PC-9 (cell line): ENCODE data around the gene CAMKV. TPM values are rescaled to one million over a fixed set of nuclear protein-coding genes. Genes with fewer than 3 reads are reported as not detected.

Source experiments
- BruUV-seq: library from RNA; stranded (reverse); fragments of 400-500 nt; replicated peaks from 2 replicates; lab custom pipeline; 2021; lab: Mats Ljungman, UMichigan
- CTCF ChIA-PET: fragments of 300-600 bp; sonication (Branson Sonifier 250); formaldehyde crosslinking; loops from one replicate; lab custom pipeline; 2022; ENCODE audit warnings: antibody characterized with exemption; lab: Charles Lee
- POLR2A ChIA-PET: fragments of 300-600 bp; sonication (Branson Sonifier 250); formaldehyde crosslinking; loops from one replicate; lab custom pipeline; 2022; ENCODE audit warnings: antibody characterized with exemption; ENCODE audit not compliant: unreplicated experiment; lab: Charles Lee
- DNase-seq, 2 experiments: peaks; one replicate each; pipeline versions ENCODE4 v3.0.0 to v3.0.0-alpha.2; 2015 to 2022; ENCODE audit warnings: mixed read lengths in 1 of 2
- H2AFZ ChIP-seq: fragments of 200-600 bp; sonication (generic); 2 replicates; pipeline ENCODE4 v1.8.1; 2017; ENCODE audit warnings: antibody characterized with exemption
- H3F3A ChIP-seq: fragments of 200-600 bp; sonication (generic); 2 replicates; pipeline ENCODE4 v1.8.1; 2017; ENCODE audit warnings: antibody characterized with exemption, mild to moderate bottlenecking, low read depth; ENCODE audit not compliant: insufficient read depth
- H3K27ac ChIP-seq: fragments of 200-600 bp; sonication (generic); 2 replicates; pipeline ENCODE4 v1.6.1; 2016; ENCODE audit warnings: mixed run types
- H3K27me3 ChIP-seq: fragments of 200-600 bp; sonication (generic); 2 replicates; pipeline ENCODE4 v1.6.1; 2016; ENCODE audit warnings: low read depth, mixed run types; ENCODE audit not compliant: insufficient read depth
- H3K36me3 ChIP-seq: fragments of 200-600 bp; sonication (generic); 2 replicates; pipeline ENCODE4 v1.6.1; 2016; ENCODE audit warnings: low read depth, mixed run types
- H3K4me1 ChIP-seq: fragments of 200-600 bp; sonication (generic); replicated peaks from 2 replicates; pipeline ENCODE4 v1.6.1; 2016; ENCODE audit warnings: mixed run types; ENCODE audit not compliant: insufficient read depth
- H3K4me2 ChIP-seq: fragments of 200-600 bp; sonication (generic); 2 replicates; pipeline ENCODE4 v1.6.1; 2017; ENCODE audit warnings: mixed run types
- H3K4me3 ChIP-seq: fragments of 200-600 bp; sonication (generic); 2 replicates; pipeline ENCODE4 v1.6.1; 2016; ENCODE audit warnings: mixed run types
- H3K79me2 ChIP-seq: fragments of 200-600 bp; sonication (generic); 2 replicates; pipeline ENCODE4 v1.6.1; 2017; ENCODE audit warnings: low read depth, mixed run types
- H3K9me2 ChIP-seq: fragments of 200-600 bp; sonication (generic); 2 replicates; pipeline ENCODE4 v1.8.1; 2017; ENCODE audit warnings: mild to moderate bottlenecking; ENCODE audit not compliant: insufficient read depth
- H3K9me3 ChIP-seq: fragments of 200-600 bp; sonication (generic); 2 replicates; pipeline ENCODE4 v1.8.1; 2016; ENCODE audit warnings: low read depth; ENCODE audit not compliant: insufficient read depth
- H4K20me1 ChIP-seq: fragments of 200-600 bp; sonication (generic); 2 replicates; pipeline ENCODE4 v1.8.1; 2017; ENCODE audit not compliant: insufficient read depth
- CTCF ChIP-seq: fragments of 200-600 bp; sonication (generic); conservative IDR thresholded peaks from 2 replicates; pipeline ENCODE4 v1.6.1; 2017; ENCODE audit warnings: mixed run types, antibody characterized with exemption, mild to moderate bottlenecking, moderate library complexity
- EZH2 ChIP-seq: fragments of 200-600 bp; sonication (generic); IDR thresholded peaks from 2 replicates; pipeline ENCODE4 v1.8.0; 2017; ENCODE audit warnings: antibody characterized with exemption, low read depth
- intact Hi-C: fragments of 100-400 bp; cut with micrococcal nuclease; formaldehyde crosslinking; loops from one replicate; pipeline ENCODE4 v1.10.0; 2022; ENCODE audit not compliant: unreplicated experiment
- total RNA-seq: library from RNA; stranded (reverse); gene quantifications from 2 replicates; pipeline ENCODE4 v1.2.3, GENCODE V29; 2021

The CAMKV gene
- total RNA-seq, 1 experiment from 2014 or later = not detected

- intact Hi-C loops = no loop called here
- H2AFZ ChIP-seq = no peak overlapping the region
- H3K4me3 ChIP-seq = no peak overlapping the region
- TF ChIP-seq EZH2 (no peak), CTCF (no peak)
- no peaks in the 10 kb centered on the region for H3K9me2 ChIP-seq
- BruUV-seq = no TSS peak
- peaks cover 13% of the 10 kb centered on the region for H3F3A ChIP-seq
- H3K4me2 ChIP-seq = no peak overlapping the region
- H3K36me3 ChIP-seq = no peaks in the 10 kb centered on the region
- no peak overlapping the region for H3K27ac ChIP-seq
- DNase-seq = no peak
- H4K20me1 ChIP-seq = no peaks in the 10 kb centered on the region
- H3K4me1 ChIP-seq = peaks cover 15% of the 10 kb centered on the region
- no peaks in the 10 kb centered on the region for H3K27me3 ChIP-seq
- H3K9me3 ChIP-seq = no peaks in the 10 kb centered on the region
- POLR2A ChIA-PET = no interaction called here
- no peaks in the 10 kb centered on the region for H3K79me2 ChIP-seq
- CTCF ChIA-PET = interaction anchor here (0.5 kb wide), 1 partner anchor 108 kb away, joined by 6 read pairs; the partner anchor contains the start of gene INKA1
These were observed 41.4 kb upstream of the CAMKV start for GRCh38 chr3:49911124-49911420.

GRCh38 chr3:49910409-49911123 is 40.9 kb upstream of the CAMKV start:
- H3K27me3 ChIP-seq = no peaks in the 10 kb centered on the region
- peaks cover 18% of the 10 kb centered on the region for H3F3A ChIP-seq
- POLR2A ChIA-PET = interaction anchor here (0.7 kb wide), 1 partner anchor 63 kb away, joined by 5 read pairs; no protein-coding TSS in a partner anchor
- CTCF ChIA-PET = interaction anchor here (0.5 kb wide), 1 partner anchor 107 kb away, joined by 6 read pairs; the partner anchor contains the start of gene INKA1
- H2AFZ ChIP-seq = no peak overlapping the region
- DNase-seq = no peak
- H3K4me2 ChIP-seq = no peak overlapping the region
- H4K20me1 ChIP-seq = no peaks in the 10 kb centered on the region
- H3K36me3 ChIP-seq = no peaks in the 10 kb centered on the region
- peaks cover 20% of the 10 kb centered on the region for H3K4me1 ChIP-seq
- intact Hi-C loops = no loop called here
- no peaks in the 10 kb centered on the region for H3K79me2 ChIP-seq
- BruUV-seq = no TSS peak
- no peaks in the 10 kb centered on the region for H3K9me3 ChIP-seq
- H3K27ac ChIP-seq = no peak overlapping the region
- no peak for TF ChIP-seq CTCF
- no peak for TF ChIP-seq EZH2
- no peak overlapping the region for H3K4me3 ChIP-seq
- H3K9me2 ChIP-seq = no peaks in the 10 kb centered on the region

- H3K4me2 ChIP-seq = no peak overlapping the region
- H3K4me3 ChIP-seq = no peak overlapping the region
- BruUV-seq = no TSS peak
- H3K4me1 ChIP-seq = peaks cover 38% of the 10 kb centered on the region
- intact Hi-C loops = loop anchor here (5.0 kb wide), 1 partner anchor 206 kb away; no protein-coding TSS in a partner anchor
- no peaks in the 10 kb centered on the region for H3K36me3 ChIP-seq
- TF ChIP-seq EZH2 (no peak), CTCF (no peak)
- ChIA-PET CTCF (no interaction called here), POLR2A (interaction anchor here (0.6 kb wide), 1 partner anchor 17 kb away, joined by 3 read pairs; no protein-coding TSS in a partner anchor)
- H3K27me3 ChIP-seq = no peaks in the 10 kb centered on the region
- H2AFZ ChIP-seq = no peak overlapping the region
- no peaks in the 10 kb centered on the region for H4K20me1 ChIP-seq
- H3F3A ChIP-seq = peaks cover 31% of the 10 kb centered on the region
- no peaks in the 10 kb centered on the region for H3K9me2 ChIP-seq
- H3K27ac ChIP-seq = no peak overlapping the region
- no peak for DNase-seq
- H3K9me3 ChIP-seq = no peaks in the 10 kb centered on the region
- H3K79me2 ChIP-seq = peaks cover 11% of the 10 kb centered on the region
These were observed 38.9 kb upstream of the CAMKV start for GRCh38 chr3:49908373-49909199.
